Mucosa of descending colon (tissue), 3 donors: ENCODE data around the gene ABCA4. TPM values are rescaled to one million over a fixed set of nuclear protein-coding genes. Genes with fewer than 3 reads are reported as not detected.

Experiments used
- ATAC-seq: fragments of 200-7000 bp; cut with Tn5 transposase; one replicate; pipeline ENCODE4 v1.9.1; 2020; ENCODE audit warnings: mild to moderate bottlenecking, moderate library complexity
- DNase-seq, 3 donors: peaks; one replicate each; pipeline ENCODE4 v3.0.0-alpha.2; 2020
- H3K36me3 ChIP-seq: fragments of 200-600 bp; one replicate; pipeline ENCODE4 v1.8.0; 2021; ENCODE audit warnings: low read depth, mild to moderate bottlenecking
- H3K4me1 ChIP-seq: fragments of 200-600 bp; one replicate; pipeline ENCODE4 v1.8.0; 2021; ENCODE audit warnings: low read depth, mild to moderate bottlenecking
- H3K4me3 ChIP-seq: fragments of 200-600 bp; one replicate; pipeline ENCODE4 v1.8.0; 2021; ENCODE audit warnings: mild to moderate bottlenecking
- H3K9me3 ChIP-seq: fragments of 200-600 bp; one replicate; pipeline ENCODE4 v1.8.0; 2021; ENCODE audit warnings: mild to moderate bottlenecking
- CTCF ChIP-seq: fragments of 200-600 bp; IDR thresholded peaks from one replicate; pipeline ENCODE4 v1.8.0; 2022; ENCODE audit warnings: antibody characterized with exemption, mild to moderate bottlenecking
- intact Hi-C, 2 donors: fragments of 100-400 bp; cut with DNase I in 1 of 2; cut with micrococcal nuclease in 1 of 2; formaldehyde crosslinking; loops; one replicate each; pipeline versions ENCODE4 v1.11.0 to v1.11.1; 2022; cut with DNase I, micrococcal nuclease
- total RNA-seq, 3 donors: library from RNA; stranded (reverse); fragmentation: NEBNext Ultra II Directional in 2 of 3; extraction: Animal tissue kit (Norgen Biotek cat#: 25700) in 2 of 3; gene quantifications; one replicate each; pipeline versions ENCODE4 v1.2.1 to v1.2.4, GENCODE V29; 2021 to 2023
- donor health status: DM: no; HTN: no; CAD: no; lungs with moderate emphysema.
- donor health status: DM: no; HTN: no; CAD: no.
- donor health status: DM: no; HTN: yes; CAD: no.

Gene ABCA4
- total RNA-seq, 3 donors from 2014 or later, result 0.34 to 1.0 TPM; not detected in 1

- no peak for TF ChIP-seq CTCF
- DNase-seq (no peak), ATAC-seq (no peak)
- no peaks in the 10 kb centered on the region for H3K36me3 ChIP-seq
- H3K9me3 ChIP-seq, result no peaks in the 10 kb centered on the region
- H3K4me1 ChIP-seq, result no peaks in the 10 kb centered on the region
- intact Hi-C loops, result no loop called here
- no peak overlapping the region for H3K4me3 ChIP-seq
These were observed 14.9 kb downstream of the ABCA4 start for GRCh38 chr1:94105957-94106529.

- intact Hi-C loops, result no loop called here
- ATAC-seq, result no peak
- TF ChIP-seq CTCF, result no peak
These were observed 15.4 kb downstream of the ABCA4 start for GRCh38 chr1:94105581-94105952.

GRCh38 chr1:94104776-94105580, 16.0 kb downstream of the ABCA4 start:
- intact Hi-C loops, result no loop called here
- DNase-seq (no peak), ATAC-seq (no peak)
- no peak for TF ChIP-seq CTCF
- Histone ChIP-seq H3K9me3 (no peaks in the 10 kb centered on the region), H3K4me3 (no peak overlapping the region), H3K36me3 (no peaks in the 10 kb centered on the region), H3K4me1 (no peaks in the 10 kb centered on the region)

More at GRCh38 chr1:94105581-94105952, 15.4 kb downstream of the ABCA4 start:
- Histone ChIP-seq H3K4me3 (no peak overlapping the region), H3K4me1 (no peaks in the 10 kb centered on the region), H3K36me3 (no peaks in the 10 kb centered on the region), H3K9me3 (no peaks in the 10 kb centered on the region)
- DNase-seq, result no peak

- no peaks in the 10 kb centered on the region for H3K4me1 ChIP-seq
- TF ChIP-seq CTCF, result no peak
- DNase-seq (no peak), ATAC-seq (no peak)
- no peak overlapping the region for H3K4me3 ChIP-seq
- intact Hi-C loops, result no loop called here
- no peaks in the 10 kb centered on the region for H3K9me3 ChIP-seq
- no peaks in the 10 kb centered on the region for H3K36me3 ChIP-seq
These were observed 16.7 kb downstream of the ABCA4 start for GRCh38 chr1:94104127-94104684.

- DNase-seq, result no peak
- Histone ChIP-seq H3K4me1 (no peaks in the 10 kb centered on the region), H3K4me3 (no peak overlapping the region), H3K9me3 (no peaks in the 10 kb centered on the region), H3K36me3 (no peaks in the 10 kb centered on the region)
- intact Hi-C loops, result no loop called here
- no peak for ATAC-seq
- TF ChIP-seq CTCF, result no peak
These were observed 17.3 kb downstream of the ABCA4 start for GRCh38 chr1:94103608-94104007.
